Suprapubic skin (tissue), 4 donors: Measurements from ENCODE around the gene ARPC5. TPM values are rescaled to one million over a fixed set of nuclear protein-coding genes. Genes with fewer than 3 reads are reported as not detected.
A peak's percentile ranks its signal among the peaks of the same experiment; 100 is the strongest.

Experiments used
- DNase-seq, 2 donors: peaks; one replicate each; pipeline ENCODE4 v3.0.0-alpha.2; 2019; ENCODE audit warnings: low spot score in 2 of 2
- H3K27ac ChIP-seq: fragments of 200-600 bp; sonication (generic); one replicate; pipeline ENCODE4 v1.5.1; 2019
- H3K27me3 ChIP-seq: fragments of 200-600 bp; sonication (generic); one replicate; pipeline ENCODE4 v1.5.1; 2019
- H3K36me3 ChIP-seq: fragments of 200-600 bp; sonication (generic); one replicate; pipeline ENCODE4 v1.5.1; 2019
- H3K4me1 ChIP-seq: fragments of 200-600 bp; sonication (generic); one replicate; pipeline ENCODE4 v1.5.1; 2019
- H3K4me3 ChIP-seq: fragments of 200-600 bp; sonication (generic); one replicate; pipeline ENCODE4 v1.5.1; 2019; ENCODE audit warnings: mild to moderate bottlenecking
- H3K9me3 ChIP-seq: fragments of 200-600 bp; sonication (generic); one replicate; pipeline ENCODE4 v1.5.1; 2019
- EP300 ChIP-seq: sonication (generic); formaldehyde crosslinking; IDR thresholded peaks from one replicate; pipeline ENCODE4 v1.6.1; 2017; ENCODE audit warnings: antibody characterized with exemption
- POLR2A ChIP-seq, 2 donors: fragments of 450-650 bp; IDR thresholded peaks; one replicate each; pipeline ENCODE4 v1.6.1; 2017; ENCODE audit warnings: antibody characterized with exemption in 2 of 2, mild to moderate bottlenecking in 2 of 2, moderate library complexity in 2 of 2
- POLR2AphosphoS5 ChIP-seq, 3 donors: sonication (generic); formaldehyde crosslinking; IDR thresholded peaks; one replicate each; pipeline ENCODE4 v1.6.1; 2017; ENCODE audit warnings: antibody characterized with exemption in 3 of 3
- WGBS: methylation state at CpG from one replicate; pipeline ENCODE4 v1.1.5; 2018; 5-methylcytosine and 5-hydroxymethylcytosine counted together
- total RNA-seq, 4 donors: library from RNA; depleted of rRNA; stranded (reverse); fragments of >200 nt; gene quantifications; one replicate each; pipeline ENCODE4 v1.1.0, GENCODE V29; 2016
- TF ChIP-seq, protein P1 (sequence below), 2 donors: fragments of 200-600 bp in 1 of 2; fragments of 450-650 bp in 1 of 2; sonication (generic) in 1 of 2; IDR thresholded peaks; one replicate each; pipeline ENCODE4 v1.5.1; 2016 to 2019; ENCODE audit warnings: antibody characterized with exemption in 2 of 2, mild to moderate bottlenecking in 1 of 2, moderate library complexity in 1 of 2

ARPC5 gene
- total RNA-seq, 4 donors from 2014 or later: 45.1 to 66.9 (median 52.5) TPM

DNA sequence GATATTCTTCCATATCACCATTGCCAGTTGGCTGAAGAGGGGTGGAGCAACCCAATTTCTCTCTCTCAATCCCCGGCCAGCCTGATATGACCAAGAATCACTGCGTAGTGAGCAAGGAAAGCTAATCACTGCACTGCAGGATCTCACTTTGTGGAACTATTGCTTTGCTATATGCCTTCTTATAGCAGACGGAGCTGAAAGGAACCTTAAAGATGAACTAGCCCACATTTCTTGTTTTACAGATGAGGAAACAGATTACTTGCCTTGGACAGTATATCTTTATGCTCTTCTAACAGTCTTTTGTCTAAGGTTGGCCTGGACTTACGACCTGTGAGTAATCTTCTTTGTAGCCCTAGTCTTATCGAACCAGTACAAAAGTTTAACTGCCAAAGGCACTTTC is 9.9 kb upstream of the ARPC5 start:
- Histone ChIP-seq H3K27me3 (no peaks in the 10 kb centered on the region), H3K36me3 (no peaks in the 10 kb centered on the region), H3K4me1 (no peaks in the 10 kb centered on the region), H3K9me3 (no peaks in the 10 kb centered on the region), H3K27ac (no peak overlapping the region), H3K4me3 (no peak overlapping the region)
- TF ChIP-seq EP300: no peak
- TF ChIP-seq POLR2AphosphoS5 (IDR thresholded peaks at IDR 0.05): no peak
- TF ChIP-seq, protein P1, sequence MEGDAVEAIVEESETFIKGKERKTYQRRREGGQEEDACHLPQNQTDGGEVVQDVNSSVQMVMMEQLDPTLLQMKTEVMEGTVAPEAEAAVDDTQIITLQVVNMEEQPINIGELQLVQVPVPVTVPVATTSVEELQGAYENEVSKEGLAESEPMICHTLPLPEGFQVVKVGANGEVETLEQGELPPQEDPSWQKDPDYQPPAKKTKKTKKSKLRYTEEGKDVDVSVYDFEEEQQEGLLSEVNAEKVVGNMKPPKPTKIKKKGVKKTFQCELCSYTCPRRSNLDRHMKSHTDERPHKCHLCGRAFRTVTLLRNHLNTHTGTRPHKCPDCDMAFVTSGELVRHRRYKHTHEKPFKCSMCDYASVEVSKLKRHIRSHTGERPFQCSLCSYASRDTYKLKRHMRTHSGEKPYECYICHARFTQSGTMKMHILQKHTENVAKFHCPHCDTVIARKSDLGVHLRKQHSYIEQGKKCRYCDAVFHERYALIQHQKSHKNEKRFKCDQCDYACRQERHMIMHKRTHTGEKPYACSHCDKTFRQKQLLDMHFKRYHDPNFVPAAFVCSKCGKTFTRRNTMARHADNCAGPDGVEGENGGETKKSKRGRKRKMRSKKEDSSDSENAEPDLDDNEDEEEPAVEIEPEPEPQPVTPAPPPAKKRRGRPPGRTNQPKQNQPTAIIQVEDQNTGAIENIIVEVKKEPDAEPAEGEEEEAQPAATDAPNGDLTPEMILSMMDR (IDR thresholded peaks at IDR 0.05): no peak
- TF ChIP-seq POLR2A (IDR thresholded peaks at IDR 0.05): no peak
- 89% methylated on average over 5 of the region's 5 CpGs for WGBS
- DNase-seq: no peak

DNA sequence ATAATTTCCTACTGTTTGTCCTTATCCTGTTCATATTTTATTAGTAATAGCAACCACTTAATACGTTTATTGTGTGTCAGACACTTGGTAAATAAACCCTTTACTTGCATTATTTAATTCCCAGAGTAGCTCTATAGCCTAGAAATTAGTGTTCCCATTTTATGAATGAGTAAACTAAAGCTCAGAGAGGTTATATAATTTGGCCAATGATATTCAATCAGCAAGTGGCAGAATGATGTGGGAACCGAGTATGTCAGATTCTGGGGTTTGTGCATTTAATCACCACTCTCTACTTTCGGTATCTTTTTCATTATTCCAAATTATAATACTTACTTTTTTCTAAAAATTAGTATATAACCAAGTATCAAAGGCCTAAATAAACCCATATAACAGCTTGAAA is 6.6 kb upstream of the ARPC5 start:
- Histone ChIP-seq H3K36me3 (no peaks in the 10 kb centered on the region), H3K27ac (no peak overlapping the region), H3K27me3 (no peaks in the 10 kb centered on the region), H3K4me3 (no peak overlapping the region), H3K4me1 (no peaks in the 10 kb centered on the region), H3K9me3 (no peaks in the 10 kb centered on the region)
- no peak for DNase-seq
- 91% methylated on average over 3 of the region's 3 CpGs for WGBS
- TF ChIP-seq POLR2AphosphoS5 (IDR thresholded peaks at IDR 0.05) (no peak), EP300 (no peak), POLR2A (IDR thresholded peaks at IDR 0.05) (no peak)
- TF ChIP-seq, protein P1 (IDR thresholded peaks at IDR 0.05): no peak

DNA sequence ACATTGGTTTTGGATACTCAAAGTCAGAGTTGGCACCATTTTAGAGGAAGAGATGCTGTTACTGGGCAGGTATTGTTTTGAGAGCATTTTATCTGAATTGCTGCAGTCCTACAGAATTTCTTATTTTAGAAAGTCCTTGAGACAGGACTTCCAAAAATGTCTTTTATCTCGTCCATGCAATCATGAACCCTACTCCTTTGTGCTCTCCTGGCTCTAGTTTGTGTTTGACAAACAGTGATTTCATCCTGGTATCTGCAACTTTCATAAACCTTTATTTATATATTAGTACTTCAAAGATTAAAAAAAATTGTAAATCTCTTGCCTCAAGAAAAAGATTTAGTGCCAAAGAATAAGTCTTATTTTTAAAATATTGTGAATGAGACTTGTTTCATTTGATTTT is 4.6 kb upstream of the ARPC5 start:
- no peaks in the 10 kb centered on the region for H3K27me3 ChIP-seq
- DNase-seq: no peak
- no peaks in the 10 kb centered on the region for H3K9me3 ChIP-seq
- H3K36me3 ChIP-seq: no peaks in the 10 kb centered on the region
- H3K4me3 ChIP-seq: no peak overlapping the region
- no peak for TF ChIP-seq EP300
- no peak for TF ChIP-seq POLR2AphosphoS5 (IDR thresholded peaks at IDR 0.05)
- TF ChIP-seq POLR2A (IDR thresholded peaks at IDR 0.05): no peak
- TF ChIP-seq, protein P1 (IDR thresholded peaks at IDR 0.05): no peak
- WGBS: 38% methylated on average over 1 of the region's 1 CpG
- H3K4me1 ChIP-seq: peaks cover 11% of the 10 kb centered on the region
- no peak overlapping the region for H3K27ac ChIP-seq

- H3K9me3 ChIP-seq: no peaks in the 10 kb centered on the region
- H3K27me3 ChIP-seq: no peaks in the 10 kb centered on the region
These were observed 3.2 kb upstream of the ARPC5 start for GRCh38 chr1:183638649-183639387.

GRCh38 chr1:183636783-183637182 is 1.2 kb upstream of the ARPC5 start:
- H3K4me1 ChIP-seq: peaks cover 41% of the 10 kb centered on the region
- peak overlapping the region; percentile 79 for H3K4me3 ChIP-seq
- no peaks in the 10 kb centered on the region for H3K27me3 ChIP-seq
- no peak overlapping the region for H3K27ac ChIP-seq
- H3K36me3 ChIP-seq: no peaks in the 10 kb centered on the region
- no peaks in the 10 kb centered on the region for H3K9me3 ChIP-seq
- DNase-seq: no peak
- TF ChIP-seq POLR2A (IDR thresholded peaks at IDR 0.05) (no peak), POLR2AphosphoS5 (IDR thresholded peaks at IDR 0.05) (no peak), EP300 (no peak)
- TF ChIP-seq, protein P1 (IDR thresholded peaks at IDR 0.05): no peak
- 56% methylated on average over 5 of the region's 5 CpGs for WGBS

More at GRCh38 chr1:183638649-183639387, 3.2 kb upstream of the ARPC5 start:
- Histone ChIP-seq H3K36me3 (no peaks in the 10 kb centered on the region), H3K27ac (no peak overlapping the region), H3K4me3 (no peak overlapping the region), H3K4me1 (peaks cover 21% of the 10 kb centered on the region)
- no peak for DNase-seq
- WGBS: 84% methylated on average over 7 of the region's 7 CpGs
- TF ChIP-seq EP300 (no peak), POLR2AphosphoS5 (IDR thresholded peaks at IDR 0.05) (no peak), POLR2A (IDR thresholded peaks at IDR 0.05) (no peak)
- TF ChIP-seq, protein P1 (IDR thresholded peaks at IDR 0.05): no peak
